Esophagus (tissue), 2 donors: ENCODE measurements around the gene TNNI3K. TPM values are rescaled to one million over a fixed set of nuclear protein-coding genes. Genes with fewer than 3 reads are reported as not detected.

Source experiments
- H3K27ac ChIP-seq, 2 donors: one replicate each; pipeline ENCODE4 v1.5.1; 2013; ENCODE audit warnings: low read depth in 2 of 2, mild to moderate bottlenecking in 2 of 2, inconsistent platforms in 1 of 2, low read length in 1 of 2, moderate library complexity in 1 of 2
- H3K27me3 ChIP-seq, 2 donors: one replicate each; pipeline ENCODE4 v1.6.1; 2013; ENCODE audit warnings: low read length in 2 of 2, control low read depth in 1 of 2, mild to moderate bottlenecking in 1 of 2; ENCODE audit not compliant: insufficient read depth in 2 of 2, control insufficient read depth in 1 of 2
- H3K36me3 ChIP-seq, 2 donors: one replicate each; pipeline ENCODE4 v1.6.1; 2013; ENCODE audit warnings: low read length in 1 of 2; ENCODE audit not compliant: control insufficient read depth in 2 of 2, insufficient read depth in 2 of 2
- H3K4me1 ChIP-seq, 2 donors: one replicate each; pipeline ENCODE4 v1.6.1; 2013; ENCODE audit warnings: low read length in 1 of 2; ENCODE audit not compliant: control insufficient read depth in 2 of 2, insufficient read depth in 2 of 2
- H3K4me3 ChIP-seq, 2 donors: one replicate each; pipeline ENCODE4 v1.5.1; 2013; ENCODE audit warnings: low read length in 2 of 2, mild to moderate bottlenecking in 2 of 2, low read depth in 1 of 2, moderate library complexity in 1 of 2
- H3K9me3 ChIP-seq, 2 donors: one replicate each; pipeline ENCODE4 v1.6.1; 2013; ENCODE audit warnings: mild to moderate bottlenecking in 2 of 2, low read depth in 1 of 2, low read length in 1 of 2, moderate library complexity in 1 of 2; ENCODE audit not compliant: control insufficient read depth in 2 of 2, insufficient read depth in 1 of 2
- WGBS, 2 donors: extraction: QIAGEN DNeasy Blood & Tissue Kit; methylation state at CpG; one replicate each; pipeline ENCODE4 v1.1.7; 2013; 5-methylcytosine and 5-hydroxymethylcytosine counted together
- polyA plus RNA-seq, 2 donors: library from polyadenylated mRNA; stranded (reverse); fragments of 200-250 nt; gene quantifications; one replicate each; pipeline ENCODE4 v1.2.3, GENCODE V29; 2013
- donor health status: healthy with polysubstance abuse.
- donor health status: Bipolar disorder and iron deficiency.

The TNNI3K gene
- polyA plus RNA-seq, 2 donors: 0.35 to 0.41 TPM

- Histone ChIP-seq H3K9me3 (no peaks in the 10 kb centered on the region), H3K36me3 (no peaks in the 10 kb centered on the region), H3K27me3 (no peaks in the 10 kb centered on the region), H3K27ac (no peak overlapping the region), H3K4me1 (no peaks in the 10 kb centered on the region), H3K4me3 (no peak overlapping the region)
- WGBS, 2 donors: 91 to 93% methylated on average over 6 of the region's 6 CpGs
These were observed 45.6 kb downstream of the TNNI3K start for GRCh38 chr1:74280642-74281396.

DNA sequence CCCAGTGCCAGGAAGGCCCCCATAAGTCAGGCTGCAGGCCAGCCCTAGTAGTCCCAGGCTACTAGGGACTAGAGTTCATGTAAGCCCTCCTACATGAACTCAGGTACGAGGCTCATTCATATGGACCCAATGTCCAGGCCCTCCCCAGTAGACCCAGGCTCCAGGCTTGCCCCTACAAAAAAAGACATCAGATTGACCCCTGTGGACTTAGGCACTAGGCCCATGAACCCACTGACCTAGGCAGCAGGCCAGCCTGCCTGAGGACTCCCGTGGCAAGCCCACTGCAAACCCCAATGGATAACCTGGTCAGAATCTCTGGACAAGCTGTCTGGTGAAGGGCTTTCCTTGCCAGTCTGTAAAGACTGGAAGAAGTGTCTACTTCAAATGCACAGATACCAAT is 51.2 kb downstream of the TNNI3K start:
- Histone ChIP-seq H3K36me3 (no peaks in the 10 kb centered on the region), H3K27ac (no peak overlapping the region), H3K4me1 (no peaks in the 10 kb centered on the region), H3K27me3 (no peaks in the 10 kb centered on the region), H3K4me3 (no peak overlapping the region), H3K9me3 (no peaks in the 10 kb centered on the region)
- WGBS, 2 donors: 83 to 88% methylated on average over 2 of the region's 2 CpGs

GRCh38 chr1:74314438-74314837 is 79.3 kb downstream of the TNNI3K start:
- Histone ChIP-seq H3K4me3 (no peak overlapping the region), H3K27me3 (no peaks in the 10 kb centered on the region), H3K9me3 (no peaks in the 10 kb centered on the region), H3K36me3 (no peaks in the 10 kb centered on the region), H3K4me1 (no peaks in the 10 kb centered on the region), H3K27ac (no peak overlapping the region)

DNA sequence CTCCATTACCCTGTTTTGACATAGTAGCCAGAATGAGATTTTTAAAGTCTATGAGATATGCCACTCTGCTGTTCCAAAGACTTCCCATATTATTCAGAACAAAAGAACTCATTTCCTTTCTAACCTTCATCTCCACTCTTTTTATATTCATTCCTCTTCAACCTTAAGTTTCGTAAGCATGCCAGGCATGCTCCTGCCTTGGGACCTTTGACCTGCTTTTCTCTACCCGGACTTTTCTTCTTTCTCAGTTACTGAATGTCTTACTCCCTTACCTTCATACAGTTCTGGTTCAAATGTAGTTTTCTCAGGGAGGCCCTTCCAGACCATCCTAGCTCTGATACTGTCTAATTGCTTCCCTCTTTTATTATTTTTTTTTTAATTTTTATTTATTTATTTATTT is 81.1 kb downstream of the TNNI3K start:
- WGBS, 2 donors: 72 to 83% methylated on average over 2 of the region's 2 CpGs

DNA sequence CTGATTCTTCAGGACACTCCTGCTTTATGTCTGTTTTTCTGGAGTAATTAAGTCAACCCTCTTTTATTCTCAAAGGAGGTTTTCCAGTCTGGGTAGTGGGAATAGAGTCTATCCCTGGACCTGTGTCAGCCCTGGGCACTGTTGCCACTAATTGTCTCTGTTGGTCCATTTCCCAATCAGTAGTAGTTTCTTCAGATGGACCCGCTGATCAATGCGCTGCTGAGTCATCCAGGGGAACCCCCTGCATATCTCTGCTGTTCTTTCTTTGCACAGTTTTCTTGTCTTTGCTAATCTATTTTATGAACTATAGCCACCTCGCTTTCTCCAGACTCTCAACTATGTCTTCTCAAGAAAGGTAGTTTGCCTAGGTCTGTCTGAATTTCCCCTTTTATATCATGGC is 82.5 kb downstream of the TNNI3K start:
- Histone ChIP-seq H3K4me1 (no peaks in the 10 kb centered on the region), H3K4me3 (no peak overlapping the region), H3K27ac (no peak overlapping the region), H3K9me3 (no peaks in the 10 kb centered on the region), H3K36me3 (no peaks in the 10 kb centered on the region), H3K27me3 (no peaks in the 10 kb centered on the region)
- WGBS, 2 donors: 86 to 90% methylated on average over 3 of the region's 3 CpGs

More for the DNA sequence above, 81.1 kb downstream of the TNNI3K start:
- no peaks in the 10 kb centered on the region for H3K36me3 ChIP-seq
- no peaks in the 10 kb centered on the region for H3K9me3 ChIP-seq
- H3K27me3 ChIP-seq: no peaks in the 10 kb centered on the region
- H3K27ac ChIP-seq: no peak overlapping the region
- H3K4me3 ChIP-seq: no peak overlapping the region
- H3K4me1 ChIP-seq: no peaks in the 10 kb centered on the region

DNA sequence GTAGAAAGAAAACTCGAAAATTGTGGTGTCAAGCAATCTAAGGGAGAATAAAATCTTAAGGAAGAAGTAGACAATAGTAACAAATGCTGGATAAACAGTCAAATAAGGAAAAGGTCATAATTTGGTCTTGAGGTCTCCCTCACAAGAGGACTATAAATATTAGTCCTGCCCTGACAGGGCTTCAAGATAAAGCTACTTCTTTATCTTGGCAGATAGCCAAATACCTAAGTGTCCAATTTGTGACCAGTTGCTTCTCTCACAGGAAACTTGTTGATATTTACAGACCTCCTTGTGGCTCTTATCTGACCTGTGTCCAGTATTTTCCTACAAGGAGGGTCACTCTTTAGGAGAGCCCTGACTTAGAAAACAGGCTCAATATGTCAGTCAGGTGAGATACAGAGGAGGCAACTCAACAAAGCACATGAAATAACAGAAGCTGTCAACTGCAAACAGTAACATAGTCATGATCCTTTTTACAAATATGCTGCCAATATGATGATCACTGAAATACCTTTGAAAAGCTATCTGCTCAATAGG is 88.8 kb downstream of the TNNI3K start:
- WGBS, 2 donors: 47 to 49% methylated on average over 1 of the region's 1 CpG
- Histone ChIP-seq H3K4me1 (no peaks in the 10 kb centered on the region), H3K36me3 (no peaks in the 10 kb centered on the region), H3K27me3 (no peaks in the 10 kb centered on the region), H3K4me3 (no peak overlapping the region), H3K9me3 (no peaks in the 10 kb centered on the region), H3K27ac (no peak overlapping the region)

DNA sequence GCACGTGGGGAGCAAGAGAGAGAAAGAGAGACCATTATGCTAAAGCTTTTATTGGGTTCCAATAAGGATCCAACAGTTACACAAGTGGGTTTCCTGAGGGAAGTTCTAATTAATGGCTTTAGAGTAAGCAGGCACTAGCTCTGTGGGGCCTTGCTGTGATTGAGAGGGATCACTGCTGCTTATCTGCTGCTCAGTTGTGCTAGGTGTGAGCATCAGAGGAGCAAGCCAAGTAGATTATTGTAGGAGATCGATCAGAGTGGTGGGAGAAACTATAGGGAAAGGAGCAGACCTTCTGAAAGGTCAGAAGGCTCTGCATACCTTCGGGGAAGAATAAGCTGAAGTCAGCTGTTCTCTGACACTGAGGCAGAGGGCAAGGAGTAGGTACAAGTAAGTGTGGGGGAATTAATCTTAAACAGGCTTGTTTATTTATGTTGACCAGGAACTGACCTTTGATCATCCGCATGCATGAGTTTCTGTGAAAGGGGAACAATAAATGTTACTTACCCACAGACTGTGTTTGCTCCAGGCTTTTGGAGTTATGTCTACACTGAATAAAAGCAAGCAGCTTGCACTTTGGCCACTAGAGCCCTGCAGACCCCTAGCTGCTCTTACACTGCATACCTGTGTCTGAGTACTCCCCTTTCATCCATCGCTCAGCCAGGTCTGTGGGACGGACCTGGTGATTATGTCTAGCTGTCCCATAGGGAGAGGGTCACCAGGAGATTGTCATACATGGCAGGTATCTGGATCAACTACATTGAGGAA is 89.7 kb downstream of the TNNI3K start:
- no peaks in the 10 kb centered on the region for H3K27me3 ChIP-seq
- 70 to 73% methylated on average over 6 of the region's 6 CpGs for WGBS, 2 donors
- no peaks in the 10 kb centered on the region for H3K36me3 ChIP-seq
- no peaks in the 10 kb centered on the region for H3K9me3 ChIP-seq
- no peak overlapping the region for H3K4me3 ChIP-seq
- no peaks in the 10 kb centered on the region for H3K4me1 ChIP-seq
- H3K27ac ChIP-seq: no peak overlapping the region

DNA sequence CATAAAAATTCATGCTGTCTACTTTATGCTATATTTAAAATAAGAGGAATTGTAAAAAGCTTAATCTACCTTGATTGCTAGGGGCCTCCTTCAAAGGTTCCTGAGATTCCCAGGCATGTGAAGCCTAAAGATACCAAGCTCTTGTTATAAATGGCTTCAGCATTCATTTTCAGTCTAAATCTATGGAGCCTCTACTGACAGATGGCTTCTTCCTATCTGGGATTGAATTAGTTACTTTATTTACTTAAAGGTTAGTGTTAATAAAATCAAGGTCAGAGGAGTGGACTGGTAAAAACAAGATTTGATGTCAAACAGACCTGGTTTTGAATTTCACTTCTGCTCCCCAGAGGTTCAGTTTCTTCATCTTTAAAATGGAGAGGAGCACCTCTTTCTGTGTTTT is 93.7 kb downstream of the TNNI3K start:
- Histone ChIP-seq H3K9me3 (no peaks in the 10 kb centered on the region), H3K27ac (no peak overlapping the region), H3K27me3 (no peaks in the 10 kb centered on the region), H3K4me3 (no peak overlapping the region), H3K36me3 (no peaks in the 10 kb centered on the region), H3K4me1 (no peaks in the 10 kb centered on the region)

DNA sequence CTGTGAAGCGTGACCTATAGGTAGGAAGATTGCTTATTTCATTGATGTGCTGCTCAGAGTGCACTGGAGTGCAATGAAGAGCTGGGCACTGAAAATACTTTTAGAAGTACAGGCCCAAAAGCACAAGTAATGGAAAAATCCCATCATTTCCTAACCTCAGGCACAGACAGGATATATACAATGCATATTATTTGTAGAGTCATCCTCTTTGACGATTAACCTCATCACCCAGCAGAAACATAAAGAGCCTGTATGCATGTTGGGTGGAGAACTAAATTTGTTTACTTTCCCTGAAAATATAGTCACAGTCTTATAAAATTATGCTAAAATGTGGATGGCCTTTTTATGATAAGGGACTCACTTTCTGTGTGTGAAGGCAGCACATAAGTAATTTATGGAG is 98.1 kb downstream of the TNNI3K start:
- no peaks in the 10 kb centered on the region for H3K36me3 ChIP-seq
- H3K9me3 ChIP-seq: no peaks in the 10 kb centered on the region
- H3K27me3 ChIP-seq: no peaks in the 10 kb centered on the region
- WGBS, 2 donors: 79% methylated on average over 2 of the region's 2 CpGs
- H3K4me3 ChIP-seq: no peak overlapping the region
- H3K4me1 ChIP-seq: no peaks in the 10 kb centered on the region
- no peak overlapping the region for H3K27ac ChIP-seq

DNA sequence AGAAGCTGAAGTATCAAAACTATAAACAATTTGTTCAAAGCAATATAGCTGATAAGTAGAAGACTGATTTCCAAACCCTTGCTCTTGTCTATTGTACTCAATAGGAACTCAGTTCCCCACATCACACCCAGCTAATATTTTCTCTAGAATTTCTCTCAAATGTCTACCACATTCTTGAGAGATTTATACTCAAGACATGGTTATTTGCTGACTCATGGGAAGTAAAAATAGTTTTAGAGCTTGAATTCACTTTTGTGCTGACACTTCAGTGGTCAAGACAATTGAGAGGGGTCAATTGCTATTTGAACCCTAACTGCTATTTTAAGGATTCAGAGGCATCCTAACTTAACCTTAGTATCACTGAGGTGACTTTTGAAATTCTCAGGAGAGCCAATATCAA is 99.0 kb downstream of the TNNI3K start:
- no peaks in the 10 kb centered on the region for H3K4me1 ChIP-seq
- H3K36me3 ChIP-seq: no peaks in the 10 kb centered on the region
- no peaks in the 10 kb centered on the region for H3K9me3 ChIP-seq
- no peak overlapping the region for H3K4me3 ChIP-seq
- no peaks in the 10 kb centered on the region for H3K27me3 ChIP-seq
- H3K27ac ChIP-seq: no peak overlapping the region
